GM23338 (cell line): ENCODE results near the gene TPRG1.

Source experiments
- CREB1 ChIP-seq: fragments of 250-450 bp; sonication (Bioruptor Pico); IDR thresholded peaks from 2 replicates; pipeline ENCODE4 v1.5.0; 2020; ENCODE audit warnings: low read depth, mild to moderate bottlenecking, moderate library complexity
- CTCF ChIP-seq, 2 experiments: fragments of 200-600 bp in 1 of 2; sonication (generic) in 1 of 2; conservative IDR thresholded peaks; 2 replicates each; pipeline versions ENCODE4 v1.5.1 to v1.6.1; 2016 to 2017; ENCODE audit warnings: antibody characterized with exemption in 2 of 2, low read depth in 2 of 2, mild to moderate bottlenecking in 2 of 2, moderate library complexity in 1 of 2
- EZH2 ChIP-seq: fragments of 200-600 bp; sonication (generic); IDR thresholded peaks from one replicate; pipeline ENCODE4 v1.8.0; 2017; ENCODE audit warnings: antibody characterized with exemption, mild to moderate bottlenecking, low read depth; ENCODE audit not compliant: unreplicated experiment
- EZH2phosphoT487 ChIP-seq: fragments of 200-600 bp; sonication (generic); IDR thresholded peaks from one replicate; pipeline ENCODE4 v1.8.1; 2018; ENCODE audit warnings: antibody characterized with exemption; ENCODE audit not compliant: unreplicated experiment
- JUNB ChIP-seq: IDR thresholded peaks from one replicate; pipeline ENCODE4 v1.6.1; 2016; ENCODE audit warnings: antibody characterized with exemption; ENCODE audit not compliant: unreplicated experiment
- NANOG ChIP-seq: IDR thresholded peaks from 2 replicates; pipeline ENCODE4 v1.6.1; 2016; ENCODE audit warnings: antibody characterized with exemption, borderline replicate concordance
- POLR2AphosphoS5 ChIP-seq: IDR thresholded peaks from 2 replicates; pipeline ENCODE4 v1.6.1; 2016; ENCODE audit warnings: antibody characterized with exemption, low read depth
- REST ChIP-seq: IDR thresholded peaks from one replicate; pipeline ENCODE4 v1.6.1; 2018; ENCODE audit warnings: antibody characterized with exemption; ENCODE audit not compliant: unreplicated experiment
- ZNF114 ChIP-seq: fragments of 250-450 bp; sonication (Bioruptor Pico); IDR thresholded peaks from 2 replicates; pipeline ENCODE4 v1.5.0; 2020; ENCODE audit warnings: mild to moderate bottlenecking, moderate library complexity

- no peak for TF ChIP-seq EZH2phosphoT487
- TF ChIP-seq POLR2AphosphoS5 = no peak
- TF ChIP-seq CTCF (conservative IDR thresholded peaks at IDR 0.05; ENCODE audit: low read depth in 2 of 2) = no peak
- TF ChIP-seq CREB1 (CRISPR knock-in tag) = no peak
- no peak for TF ChIP-seq REST
- no peak for TF ChIP-seq EZH2
- no peak for TF ChIP-seq NANOG
- no peak for TF ChIP-seq ZNF114 (CRISPR knock-in tag)
- TF ChIP-seq JUNB = no peak
Measured at GRCh38 chr3:189138901-189139610, 32.7 kb upstream of the TPRG1 start.
